Spleen (tissue), 11 donors: ENCODE measurements around the gene COL23A1. TPM values are rescaled to one million over a fixed set of nuclear protein-coding genes. Genes with fewer than 3 reads are reported as not detected.

Experiments
- DNase-seq: peaks from one replicate; pipeline ENCODE4 v3.0.0-alpha.2; 2020
- H3K27ac ChIP-seq, 8 donors: fragments of 200-600 bp; sonication (generic) in 7 of 8; 1 replicate in 4 of 8; 2 replicates in 4 of 8; pipeline versions ENCODE4 v1.5.0 to v1.8.0; 2016 to 2021; ENCODE audit warnings: inconsistent platforms in 4 of 8, mild to moderate bottlenecking in 4 of 8, moderate library complexity in 1 of 8
- H3K27me3 ChIP-seq, 7 donors: fragments of 200-600 bp; sonication (generic) in 6 of 7; replicated peaks in 1 of 7; 1 replicate in 4 of 7; 2 replicates in 3 of 7; pipeline versions ENCODE4 v1.5.0 to v1.8.0; 2016 to 2021; ENCODE audit warnings: inconsistent platforms in 3 of 7, mild to moderate bottlenecking in 1 of 7
- H3K36me3 ChIP-seq, 6 donors: fragments of 200-600 bp; sonication (generic) in 5 of 6; 1 replicate in 4 of 6; 2 replicates in 2 of 6; pipeline versions ENCODE4 v1.5.0 to v1.8.0; 2016 to 2021; ENCODE audit warnings: inconsistent platforms in 2 of 6
- H3K4me1 ChIP-seq, 6 donors: fragments of 200-600 bp; sonication (generic) in 5 of 6; 1 replicate in 3 of 6; 2 replicates in 3 of 6; pipeline versions ENCODE4 v1.5.0 to v1.8.0; 2016 to 2021; ENCODE audit warnings: inconsistent platforms in 3 of 6
- H3K4me3 ChIP-seq, 8 donors: fragments of 200-600 bp; sonication (generic) in 7 of 8; 1 replicate in 4 of 8; 2 replicates in 4 of 8; pipeline versions ENCODE4 v1.5.0 to v1.8.0; 2016 to 2021; ENCODE audit warnings: inconsistent platforms in 4 of 8, mild to moderate bottlenecking in 4 of 8, moderate library complexity in 2 of 8
- H3K9me3 ChIP-seq, 8 donors: fragments of 200-600 bp; sonication (generic) in 7 of 8; 1 replicate in 4 of 8; 2 replicates in 4 of 8; pipeline versions ENCODE4 v1.5.0 to v1.8.0; 2016 to 2021; ENCODE audit warnings: inconsistent platforms in 4 of 8
- CTCF ChIP-seq, 11 experiments: fragments of 200-600 bp in 7 of 11; fragments of 450-650 bp in 4 of 11; sonication (generic) in 4 of 11; IDR thresholded peaks in 8 of 11; conservative IDR thresholded peaks in 3 of 11; 1 replicate in 7 of 11; 2 replicates in 4 of 11; pipeline versions ENCODE4 v1.4.0 to v1.8.0; 2016 to 2021; ENCODE audit warnings: antibody characterized with exemption in 11 of 11, inconsistent platforms in 4 of 11, mild to moderate bottlenecking in 1 of 11
- POLR2A ChIP-seq, 3 donors: fragments of 450-650 bp; IDR thresholded peaks; one replicate each; pipeline ENCODE4 v1.5.1; 2017; ENCODE audit warnings: antibody characterized with exemption in 3 of 3, mild to moderate bottlenecking in 1 of 3
- POLR2AphosphoS5 ChIP-seq, 3 donors: sonication (generic); formaldehyde crosslinking; IDR thresholded peaks; one replicate each; pipeline ENCODE4 v1.5.1; 2017; ENCODE audit warnings: antibody characterized with exemption in 3 of 3
- WGBS, 5 donors: extraction: QIAGEN DNeasy Blood & Tissue Kit in 3 of 5; methylation state at CpG; one replicate each; pipeline versions ENCODE4 v1.1.5 to v1.1.7; 2013 to 2018; 5-methylcytosine and 5-hydroxymethylcytosine counted together
- intact Hi-C: fragments of 100-400 bp; cut with DNase I; formaldehyde crosslinking; loops from one replicate; pipeline ENCODE4 v1.15.0; 2023; ENCODE audit warnings: low total_unique reads
- polyA plus RNA-seq, 3 donors: library from polyadenylated mRNA; stranded (reverse); fragments of 200-250 nt; gene quantifications; one replicate each; pipeline ENCODE4 v1.2.1, GENCODE V29; 2013
- total RNA-seq, 7 donors: library from RNA; depleted of rRNA in 3 of 7; stranded (reverse); fragments of >200 nt in 3 of 7; fragmentation: NEBNext Ultra II Directional in 4 of 7; extraction: Animal tissue kit (Norgen Biotek cat#: 25700) in 4 of 7; gene quantifications; one replicate each; pipeline versions ENCODE4 v1.1.0 to v1.2.1, GENCODE V29; 2016 to 2021
- donor health status: healthy with polysubstance abuse.
- donor health status: DM: no; HTN: no; CAD: no; lungs with moderate emphysema.
- donor health status: DM: no; HTN: no; CAD: no.
- donor health status: Bipolar disorder and iron deficiency.
- donor health status: healthy.
- donor health status: DM: no; HTN: no; CAD: no.
- donor health status: DM: yes; HTN: yes; CAD: no.

COL23A1 gene
- total and polyA plus RNA-seq, 10 donors, result 0.63 to 3.8 (median 1.9) TPM

DNA sequence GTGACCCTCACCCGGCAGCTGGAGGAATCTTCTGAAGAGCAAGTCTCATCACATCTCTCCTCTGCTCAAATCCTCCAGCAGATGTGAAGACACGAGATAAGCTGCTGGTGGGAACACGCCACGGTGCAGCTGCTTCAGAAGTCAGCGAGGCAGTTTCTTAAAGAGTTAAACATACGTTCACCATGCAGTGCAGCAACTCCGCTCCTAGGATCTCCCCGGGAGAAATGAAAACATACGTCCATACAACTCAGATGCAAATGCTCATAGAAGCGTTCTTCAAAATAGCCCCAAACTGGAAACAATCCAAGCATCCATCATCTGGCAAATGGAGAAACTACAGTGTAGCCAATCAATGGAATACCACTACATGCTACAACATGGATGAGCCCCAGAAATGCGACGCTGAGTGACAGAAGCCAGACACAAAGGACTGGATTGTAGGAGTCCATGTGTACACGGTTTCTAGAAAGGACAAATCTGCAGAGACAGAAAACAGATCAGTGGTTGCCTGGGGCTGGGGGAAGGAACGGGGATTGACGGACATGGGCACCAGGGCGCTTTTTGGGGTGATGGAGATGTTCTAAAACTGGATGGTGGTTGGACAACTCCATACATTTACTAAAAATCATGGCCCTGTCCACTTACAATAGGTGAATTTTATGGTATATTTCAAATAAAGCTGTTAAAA lies 150.6 kb downstream of the COL23A1 start:
- no peak overlapping the region for H3K27ac ChIP-seq
- no peak for TF ChIP-seq POLR2AphosphoS5 (IDR thresholded peaks at IDR 0.05)
- no peak for TF ChIP-seq CTCF (IDR thresholded peaks at IDR 0.05 in 8 of 11, conservative IDR thresholded peaks at IDR 0.05 in 3 of 11)
- no peak for TF ChIP-seq POLR2A (IDR thresholded peaks at IDR 0.05)
- H3K36me3 ChIP-seq, result no peaks in the 10 kb centered on the region
- intact Hi-C loops, result no loop called here
- peaks cover 0 to 14% (median 0%) of the 10 kb centered on the region in 6 donors for H3K4me1 ChIP-seq
- DNase-seq, result no peak
- H3K27me3 ChIP-seq, result peaks cover 0 to 3% (median 0%) of the 10 kb centered on the region in 7 donors
- H3K4me3 ChIP-seq, result no peak overlapping the region
- 76 to 87% (median 82%) methylated on average over 16 of the region's 16 CpGs for WGBS, 5 donors
- no peaks in the 10 kb centered on the region for H3K9me3 ChIP-seq

DNA sequence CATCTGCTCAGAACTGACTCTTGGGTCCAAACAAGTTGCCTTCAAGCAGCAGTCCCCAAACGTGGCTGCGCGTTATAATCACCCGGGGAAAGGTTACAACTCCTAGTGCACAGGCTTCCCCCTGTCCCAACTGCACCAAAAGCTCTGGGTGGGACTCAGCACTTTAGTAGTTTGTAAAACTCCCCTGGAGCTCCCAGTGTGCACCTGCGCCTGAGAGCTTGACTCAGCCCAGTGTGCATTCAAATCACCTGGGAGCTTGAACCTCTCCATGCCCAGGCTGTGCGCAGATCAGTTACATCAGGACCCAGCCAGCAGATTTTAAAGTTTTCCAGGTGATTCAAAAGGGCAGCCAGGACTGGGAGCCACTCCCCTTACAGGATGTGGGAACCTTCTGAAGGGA lies 151.4 kb downstream of the COL23A1 start:
- no peaks in the 10 kb centered on the region for H3K36me3 ChIP-seq
- WGBS, 5 donors, result 79 to 91% (median 85%) methylated on average over 4 to 6 of the region's 6 CpGs
- no peak overlapping the region for H3K4me3 ChIP-seq
- intact Hi-C loops, result no loop called here
- no peaks in the 10 kb centered on the region for H3K9me3 ChIP-seq
- peaks cover 0 to 3% (median 0%) of the 10 kb centered on the region in 7 donors for H3K27me3 ChIP-seq
- no peak for DNase-seq
- TF ChIP-seq POLR2A (IDR thresholded peaks at IDR 0.05) (no peak), CTCF (IDR thresholded peaks at IDR 0.05 in 8 of 11, conservative IDR thresholded peaks at IDR 0.05 in 3 of 11) (no peak), POLR2AphosphoS5 (IDR thresholded peaks at IDR 0.05) (no peak)
- no peak overlapping the region for H3K27ac ChIP-seq
- H3K4me1 ChIP-seq, result peaks cover 0 to 14% (median 0%) of the 10 kb centered on the region in 6 donors

- Histone ChIP-seq H3K36me3 (no peaks in the 10 kb centered on the region), H3K27me3 (peaks cover 0 to 3% (median 0%) of the 10 kb centered on the region in 7 donors), H3K4me1 (peaks cover 0 to 3% (median under 1%) of the 10 kb centered on the region in 6 donors), H3K27ac (no peak overlapping the region), H3K4me3 (no peak overlapping the region), H3K9me3 (no peaks in the 10 kb centered on the region)
- WGBS, 5 donors, result 77 to 91% (median 84%) methylated on average over 8 of the region's 8 CpGs
- intact Hi-C loops, result no loop called here
- TF ChIP-seq CTCF (IDR thresholded peaks at IDR 0.05 in 8 of 11, conservative IDR thresholded peaks at IDR 0.05 in 3 of 11), result no peak
- TF ChIP-seq POLR2AphosphoS5 (IDR thresholded peaks at IDR 0.05), result no peak
- TF ChIP-seq POLR2A (IDR thresholded peaks at IDR 0.05), result no peak
- DNase-seq, result no peak
Observed at GRCh38 chr5:178437386-178438075, 152.7 kb downstream of the COL23A1 start.

GRCh38 chr5:178436326-178436940 lies 153.8 kb downstream of the COL23A1 start:
- Histone ChIP-seq H3K27ac (no peak overlapping the region), H3K9me3 (peaks cover 0 to 2% (median 0%) of the 10 kb centered on the region in 8 donors), H3K4me3 (no peak overlapping the region), H3K36me3 (no peaks in the 10 kb centered on the region), H3K4me1 (peaks cover 0 to 8% (median 2%) of the 10 kb centered on the region in 6 donors), H3K27me3 (peaks cover 0 to 3% (median 0%) of the 10 kb centered on the region in 7 donors)
- no peak for TF ChIP-seq CTCF (IDR thresholded peaks at IDR 0.05 in 8 of 11, conservative IDR thresholded peaks at IDR 0.05 in 3 of 11)
- TF ChIP-seq POLR2AphosphoS5 (IDR thresholded peaks at IDR 0.05), result no peak
- no peak for TF ChIP-seq POLR2A (IDR thresholded peaks at IDR 0.05)
- 77 to 87% (median 83%) methylated on average over 13 of the region's 13 CpGs for WGBS, 5 donors
- intact Hi-C loops, result no loop called here
- no peak for DNase-seq
